Dendritic cell treated with granulocyte-macrophage colony-stimulating factor and Interleukin-4, amounts not matched to agents 40 ng/mL and 50 ng/mL, for 4 days (primary cell): ENCODE data around the gene LONP2.
"Not testable (repeated sequence)": the region's sequence is repeated elsewhere in the genome, so short reads cannot be mapped to it uniquely, and the experiment has no call there.

Experiments
- H3K27ac Mint-ChIP-seq: one replicate; pipeline ENCODE4 v1.8.0; 2022; ENCODE audit warnings: mild to moderate bottlenecking, mixed read lengths
- H3K27me3 Mint-ChIP-seq: one replicate; pipeline ENCODE4 v1.8.0; 2022; ENCODE audit warnings: mild to moderate bottlenecking, mixed read lengths
- H3K36me3 Mint-ChIP-seq: one replicate; pipeline ENCODE4 v1.8.0; 2022; ENCODE audit warnings: low read depth, mixed read lengths
- H3K4me1 Mint-ChIP-seq: one replicate; pipeline ENCODE4 v1.8.0; 2022; ENCODE audit warnings: low read depth, mixed read lengths
- H3K4me3 Mint-ChIP-seq: one replicate; pipeline ENCODE4 v1.8.0; 2022; ENCODE audit warnings: mild to moderate bottlenecking, moderate library complexity, mixed read lengths
- H3K9me3 Mint-ChIP-seq: one replicate; pipeline ENCODE4 v1.8.0; 2022; ENCODE audit warnings: mixed read lengths
- intact Hi-C: fragments of 100-400 bp; cut with micrococcal nuclease; formaldehyde crosslinking; loops from one replicate; pipeline ENCODE4 v1.15.0; 2022

The LONP2 gene

GRCh38 chr16:48223490-48223889 is 20.6 kb upstream of the LONP2 start:
- Mint-ChIP-seq H3K4me3 (no peak overlapping the region), H3K27me3 (peaks cover 6% of the 10 kb centered on the region), H3K27ac (no peak overlapping the region), H3K4me1 (no peaks in the 10 kb centered on the region), H3K9me3 (no peaks in the 10 kb centered on the region), H3K36me3 (no peaks in the 10 kb centered on the region)
- intact Hi-C loops = no loop called here

DNA sequence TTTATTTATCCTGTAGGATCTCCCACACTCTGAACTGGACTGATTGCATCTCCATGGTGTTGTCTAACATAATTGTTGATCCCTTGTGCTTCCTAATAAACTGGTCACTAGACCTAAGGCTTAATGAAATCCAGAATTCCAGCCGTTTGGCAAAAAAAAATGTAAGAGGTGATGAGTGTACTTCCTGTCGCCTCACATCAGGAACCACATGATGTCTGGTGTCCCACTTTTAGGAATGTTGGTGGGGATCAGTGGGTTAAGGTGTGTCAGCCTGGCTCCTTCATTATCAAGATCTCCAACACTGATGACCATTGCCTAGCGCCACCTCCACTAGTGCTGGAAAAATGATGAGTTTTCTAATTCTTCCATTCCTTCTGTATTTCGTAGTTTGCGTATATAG is 18.6 kb upstream of the LONP2 start:
- no peak overlapping the region for H3K4me3 Mint-ChIP-seq
- peaks cover 14% of the 10 kb centered on the region for H3K27me3 Mint-ChIP-seq
- intact Hi-C loops = no loop called here
- no peaks in the 10 kb centered on the region for H3K9me3 Mint-ChIP-seq
- H3K27ac Mint-ChIP-seq = no peak overlapping the region
- no peaks in the 10 kb centered on the region for H3K4me1 Mint-ChIP-seq
- H3K36me3 Mint-ChIP-seq = no peaks in the 10 kb centered on the region

DNA sequence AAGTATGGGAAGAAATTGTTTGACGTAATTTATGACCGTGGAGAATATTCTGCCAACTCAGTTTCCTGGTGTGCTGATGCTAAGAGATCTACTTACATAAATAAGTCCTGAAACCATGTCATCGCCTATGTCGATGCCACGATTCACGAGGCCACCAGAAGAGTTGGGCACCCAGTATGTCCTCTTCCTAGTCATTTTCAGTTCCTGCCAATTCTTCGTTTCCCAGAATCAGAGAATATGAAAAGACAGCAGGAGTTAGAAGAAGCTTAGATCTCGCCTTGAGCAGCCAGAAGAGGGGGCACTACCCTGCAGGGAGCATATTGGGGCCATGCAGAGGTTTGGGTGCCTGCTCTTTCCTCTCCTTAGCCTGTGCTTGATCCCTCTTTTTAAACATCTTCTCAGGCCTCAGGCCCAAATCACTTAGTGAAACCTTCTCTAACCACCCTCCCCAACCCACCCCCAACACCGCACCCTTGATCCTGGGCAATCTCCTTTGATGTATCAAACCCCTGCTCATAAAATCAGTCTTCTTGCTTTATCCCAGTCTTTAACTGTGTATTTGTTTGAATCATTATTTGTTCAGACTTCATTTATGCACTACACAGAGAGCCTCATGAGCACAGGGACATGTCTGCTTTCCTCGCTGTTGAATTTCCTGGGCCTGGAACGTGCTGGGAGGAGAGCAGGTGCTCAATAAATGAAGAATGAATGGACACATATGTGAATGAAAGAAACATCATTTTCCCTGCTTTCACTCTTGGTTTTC is 12.2 kb upstream of the LONP2 start:
- H3K4me1 Mint-ChIP-seq = peaks cover 8% of the 10 kb centered on the region
- no peak overlapping the region for H3K4me3 Mint-ChIP-seq
- no peaks in the 10 kb centered on the region for H3K36me3 Mint-ChIP-seq
- H3K9me3 Mint-ChIP-seq = no peaks in the 10 kb centered on the region
- peak overlapping the region; percentile 74 for H3K27ac Mint-ChIP-seq
- intact Hi-C loops = loop anchor here (2.0 kb wide), 1 partner anchor 399 kb away; no protein-coding TSS in a partner anchor
- H3K27me3 Mint-ChIP-seq = peaks cover 11% of the 10 kb centered on the region

DNA sequence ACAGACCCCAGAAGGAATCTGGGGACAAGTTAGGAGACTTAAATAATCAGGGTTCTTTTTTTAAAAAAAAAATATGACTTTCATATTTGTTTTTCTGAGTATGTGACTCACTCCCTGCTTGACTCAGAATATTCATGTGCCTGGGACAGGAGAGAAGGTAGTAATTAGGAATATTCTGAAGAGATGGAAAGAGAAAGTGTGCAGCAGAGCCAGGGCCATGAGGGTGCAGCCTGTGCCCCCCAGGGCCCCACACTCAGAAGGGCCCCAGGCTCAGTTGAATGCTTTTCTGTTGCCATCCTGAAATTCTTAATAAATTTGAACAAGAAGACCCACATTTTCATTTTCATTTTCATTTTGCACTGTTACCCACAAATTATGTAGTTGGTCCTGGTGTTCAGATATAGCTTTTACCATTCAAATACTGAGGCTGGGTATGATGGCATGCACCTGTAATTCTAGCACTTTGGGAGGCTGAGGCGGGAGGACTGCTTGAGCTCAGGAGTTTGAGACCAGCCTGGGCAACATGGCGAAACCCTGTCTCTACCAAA is 11.5 kb upstream of the LONP2 start:
- Mint-ChIP-seq H3K4me1 (peaks cover 8% of the 10 kb centered on the region), H3K4me3 (no peak overlapping the region), H3K27ac (no peak overlapping the region), H3K36me3 (no peaks in the 10 kb centered on the region), H3K9me3 (no peaks in the 10 kb centered on the region), H3K27me3 (peaks cover 10% of the 10 kb centered on the region)
- intact Hi-C loops = loop anchor here (2.0 kb wide), 1 partner anchor 398 kb away; no protein-coding TSS in a partner anchor

- H3K27me3 Mint-ChIP-seq = peaks cover 7% of the 10 kb centered on the region
- intact Hi-C loops = no loop called here
- no peaks in the 10 kb centered on the region for H3K9me3 Mint-ChIP-seq
- H3K4me1 Mint-ChIP-seq = peaks cover 8% of the 10 kb centered on the region
- H3K36me3 Mint-ChIP-seq = no peaks in the 10 kb centered on the region
- no peak overlapping the region for H3K4me3 Mint-ChIP-seq
- no peak overlapping the region for H3K27ac Mint-ChIP-seq
Observed at GRCh38 chr16:48234630-48235029, 9.5 kb upstream of the LONP2 start.

GRCh38 chr16:48235058-48235555 is 9.0 kb upstream of the LONP2 start:
- no peak overlapping the region for H3K4me3 Mint-ChIP-seq
- peaks cover 8% of the 10 kb centered on the region for H3K4me1 Mint-ChIP-seq
- H3K9me3 Mint-ChIP-seq = no peaks in the 10 kb centered on the region
- intact Hi-C loops = no loop called here
- H3K27me3 Mint-ChIP-seq = peaks cover 3% of the 10 kb centered on the region
- H3K27ac Mint-ChIP-seq = no peak overlapping the region
- H3K36me3 Mint-ChIP-seq = no peaks in the 10 kb centered on the region

DNA sequence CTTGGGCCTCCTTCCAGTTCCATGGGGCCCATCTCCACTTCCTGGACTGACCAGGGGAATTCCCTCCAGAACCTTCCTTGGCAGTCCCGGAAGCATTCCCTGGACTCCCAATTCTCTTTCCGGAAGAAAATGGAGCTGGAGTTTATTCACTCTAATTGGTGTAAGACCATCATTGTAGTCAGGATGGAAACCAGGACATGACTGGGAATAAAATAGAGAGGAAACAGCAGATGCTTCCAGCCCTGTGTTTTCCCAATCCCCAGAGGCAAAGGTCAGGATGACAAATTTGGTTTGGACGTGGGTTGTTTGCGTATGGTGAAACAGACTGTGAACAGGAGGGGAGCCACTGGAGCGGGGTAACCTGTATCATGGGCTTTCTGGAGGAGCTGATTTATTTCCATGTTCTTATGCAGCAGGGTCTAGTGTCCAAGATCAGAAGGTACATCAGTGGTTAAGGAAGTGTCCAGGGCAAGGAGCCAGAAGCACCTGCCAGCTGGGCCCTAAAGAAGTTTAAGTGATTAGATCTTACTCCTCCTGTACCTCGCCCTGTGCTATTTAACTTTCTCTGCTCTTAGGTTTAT is 8.5 kb upstream of the LONP2 start:
- H3K36me3 Mint-ChIP-seq = no peaks in the 10 kb centered on the region
- intact Hi-C loops = no loop called here
- no peak overlapping the region for H3K27ac Mint-ChIP-seq
- H3K4me3 Mint-ChIP-seq = no peak overlapping the region
- peaks cover 8% of the 10 kb centered on the region for H3K4me1 Mint-ChIP-seq
- H3K9me3 Mint-ChIP-seq = no peaks in the 10 kb centered on the region
- no peaks in the 10 kb centered on the region for H3K27me3 Mint-ChIP-seq

DNA sequence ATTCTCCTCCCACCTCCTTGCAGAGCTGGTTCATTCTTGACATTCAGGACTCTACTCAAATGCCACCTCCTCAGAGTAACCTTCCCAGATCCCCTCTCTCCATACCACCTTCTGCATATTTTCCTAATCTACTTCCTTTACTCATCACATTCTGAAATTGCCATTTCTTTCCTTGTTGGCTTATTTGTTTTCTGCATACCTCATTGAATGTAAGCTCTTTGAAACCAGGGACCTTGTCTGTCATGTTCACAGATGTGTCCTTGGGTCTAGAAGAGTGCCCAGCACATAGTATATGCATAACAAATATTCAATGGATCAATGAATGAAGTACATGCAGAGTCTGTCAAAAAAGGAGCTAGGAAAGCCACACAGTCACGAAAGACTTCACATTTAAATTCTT is 7.8 kb upstream of the LONP2 start:
- H3K27me3 Mint-ChIP-seq = no peaks in the 10 kb centered on the region
- no peaks in the 10 kb centered on the region for H3K9me3 Mint-ChIP-seq
- no peaks in the 10 kb centered on the region for H3K36me3 Mint-ChIP-seq
- H3K4me3 Mint-ChIP-seq = no peak overlapping the region
- intact Hi-C loops = no loop called here
- peaks cover 7% of the 10 kb centered on the region for H3K4me1 Mint-ChIP-seq
- no peak overlapping the region for H3K27ac Mint-ChIP-seq

DNA sequence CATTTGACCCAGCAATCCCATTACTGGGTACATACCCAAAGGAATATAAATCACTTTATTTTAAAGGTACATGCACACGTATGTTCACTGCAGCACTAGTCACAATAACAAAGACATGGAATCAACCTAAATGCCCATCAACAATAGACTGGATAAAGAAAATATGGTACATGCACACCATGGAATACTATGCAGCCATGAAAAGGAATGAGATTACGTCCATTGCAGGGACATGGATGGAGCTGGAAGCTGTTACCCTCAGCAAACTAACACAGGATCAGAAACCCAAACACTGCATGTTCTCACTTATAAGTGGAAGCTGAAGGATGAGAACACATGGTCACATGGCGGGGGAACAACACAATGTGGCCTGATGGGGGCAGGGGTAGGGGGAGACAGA is 4.0 kb upstream of the LONP2 start:
- H3K27ac Mint-ChIP-seq, H3K4me3 Mint-ChIP-seq, H3K4me1 Mint-ChIP-seq, H3K27me3 Mint-ChIP-seq, H3K9me3 Mint-ChIP-seq: not testable (repeated sequence)
- peaks cover 12% of the 10 kb centered on the region for H3K36me3 Mint-ChIP-seq
- intact Hi-C loops = loop anchor here (10.0 kb wide), 1 partner anchor 95 kb away; no protein-coding TSS in a partner anchor

DNA sequence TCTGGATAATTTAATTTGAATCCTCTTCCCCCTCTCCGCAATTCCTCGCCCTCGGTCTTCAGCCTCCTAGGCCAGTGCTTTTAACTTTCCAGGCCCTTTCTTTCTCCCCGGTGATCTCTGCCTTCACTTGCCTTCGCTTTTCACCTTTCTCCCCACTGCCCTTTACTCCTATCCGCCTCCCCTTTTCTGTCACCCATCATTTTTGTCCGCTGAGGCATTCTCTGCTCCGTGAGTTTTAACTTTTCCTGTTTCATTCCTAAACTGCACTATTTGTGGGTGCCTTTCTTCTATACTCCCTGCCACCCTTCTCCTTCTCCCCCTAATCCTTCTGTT is 729 bp downstream of the LONP2 start:
- no peaks in the 10 kb centered on the region for H3K9me3 Mint-ChIP-seq
- H3K4me3 Mint-ChIP-seq = peak overlapping the region; percentile 99

GRCh38 chr16:48246066-48246465 is 2.0 kb downstream of the LONP2 start:
- Mint-ChIP-seq H3K27ac (no peak overlapping the region), H3K9me3 (no peaks in the 10 kb centered on the region), H3K4me3 (no peak overlapping the region), H3K27me3 (no peaks in the 10 kb centered on the region), H3K36me3 (peaks cover 14% of the 10 kb centered on the region), H3K4me1 (peaks cover 32% of the 10 kb centered on the region)
- intact Hi-C loops = loop anchor here (10.0 kb wide), 1 partner anchor 89 kb away; no protein-coding TSS in a partner anchor

More for the DNA sequence above, 729 bp downstream of the LONP2 start:
- peak overlapping the region; percentile 93 for H3K27ac Mint-ChIP-seq
- H3K4me1 Mint-ChIP-seq = peaks cover 26% of the 10 kb centered on the region
- peaks cover 14% of the 10 kb centered on the region for H3K36me3 Mint-ChIP-seq
- intact Hi-C loops = loop anchor here (2.0 to 10.0 kb wide), 2 partner anchors 90 to 378 kb away; no protein-coding TSS in a partner anchor
- H3K27me3 Mint-ChIP-seq = no peaks in the 10 kb centered on the region

DNA sequence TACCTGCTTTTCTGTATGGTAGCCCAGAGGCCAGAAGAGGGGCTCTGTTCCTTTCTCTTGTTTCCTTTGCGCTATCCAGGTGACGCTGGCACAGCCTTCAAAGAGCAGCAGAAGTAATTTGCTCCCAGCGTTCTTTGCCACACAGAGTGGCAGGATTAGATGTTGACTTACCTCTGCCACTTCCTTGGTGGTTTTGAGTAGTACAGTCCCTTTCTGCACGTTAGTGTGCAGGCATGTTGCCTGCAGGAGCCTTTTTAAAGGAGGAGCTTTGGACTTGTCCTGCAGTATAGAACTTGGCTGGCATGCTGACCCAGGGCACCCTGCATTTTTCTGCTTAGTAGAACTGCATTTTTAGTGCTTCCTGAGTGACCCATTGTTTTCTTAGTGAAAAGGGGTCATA is 3.2 kb downstream of the LONP2 start, which contains the start of gene ABCC11:
Gene ABCC11 (minus strand): TSS at position 229 of the 400 bp plus-strand sequence. CDS start 15,618 bp downstream, outside the sequence.
- Mint-ChIP-seq H3K36me3 (peaks cover 18% of the 10 kb centered on the region), H3K9me3 (no peaks in the 10 kb centered on the region), H3K27me3 (no peaks in the 10 kb centered on the region), H3K4me1 (peaks cover 37% of the 10 kb centered on the region), H3K4me3 (no peak within 1 kb of the TSS), H3K27ac (no peak within 1 kb of the TSS)
- intact Hi-C loops = loop anchor here (10.0 kb wide), 1 partner anchor 87 kb away; no protein-coding TSS in a partner anchor

GRCh38 chr16:48250520-48251278 is 6.6 kb downstream of the LONP2 start:
- Mint-ChIP-seq H3K9me3 (no peaks in the 10 kb centered on the region), H3K27me3 (no peaks in the 10 kb centered on the region), H3K4me1 (peaks cover 27% of the 10 kb centered on the region), H3K36me3 (peaks cover 34% of the 10 kb centered on the region), H3K4me3 (no peak overlapping the region), H3K27ac (no peak overlapping the region)
- intact Hi-C loops = no loop called here
